ENCODE measurements around the gene ABAT.

ABAT gene

DNA sequence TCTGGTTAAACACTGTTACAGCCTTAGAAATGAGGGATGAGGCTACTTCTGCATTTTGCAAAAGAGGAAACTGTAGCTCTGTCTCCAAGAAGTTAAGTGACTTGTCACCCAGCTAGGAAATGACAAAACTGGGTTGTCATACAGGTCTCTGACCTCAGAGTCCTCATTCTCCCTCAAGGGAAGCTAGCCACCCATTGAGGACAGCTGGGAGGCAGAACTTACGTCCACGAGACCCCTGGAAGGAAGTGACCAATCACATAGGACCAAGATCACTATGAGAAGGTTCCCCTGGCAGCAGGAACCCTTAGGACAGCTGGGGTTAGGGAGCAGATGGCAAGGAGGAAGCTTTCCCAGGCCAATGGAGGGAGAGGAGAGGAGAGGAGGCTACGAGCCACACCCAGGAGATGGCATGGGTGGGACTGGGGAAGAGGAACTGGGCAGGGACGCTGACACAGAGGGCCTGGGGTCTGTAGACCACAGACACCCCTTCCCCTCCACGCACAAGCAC lies 41.7 kb upstream of the ABAT start:
- H3K18ac ChIP-seq (ENCODE audit: low read length): no peak overlapping the region
- H3K4me1 ChIP-seq (ENCODE audit: control insufficient read depth in 2 of 2, insufficient read depth in 1 of 2, low read depth in 1 of 2, low read length in 2 of 2): peaks cover 1 to 4% of the 10 kb centered on the region in 2 donors
- H3K4me2 ChIP-seq (ENCODE audit: insufficient read depth, low read length, poor library complexity, severe bottlenecking): no peak overlapping the region
- no peak overlapping the region for H4K8ac ChIP-seq (ENCODE audit: low read depth, low read length)
- H3K79me1 ChIP-seq (ENCODE audit: low read depth, low read length): no peaks in the 10 kb centered on the region
- no peaks in the 10 kb centered on the region for H3K9me3 ChIP-seq (replicated peaks in 1 of 2; ENCODE audit: control insufficient read depth in 2 of 2, insufficient read depth in 1 of 2, low read depth in 1 of 2, low read length in 2 of 2)
- no peak for DNase-seq (ENCODE audit: low spot score)
- H4K91ac ChIP-seq (ENCODE audit: low read depth, low read length, poor library complexity): no peak overlapping the region
- H3K4me3 ChIP-seq (ENCODE audit: low read length in 2 of 2): no peak overlapping the region
- no peak overlapping the region for H3K23ac ChIP-seq (ENCODE audit: low read depth, low read length, poor library complexity)
- H3K9ac ChIP-seq (ENCODE audit: low read depth, low read length, poor library complexity): no peak overlapping the region
- WGBS, 2 donors (ENCODE audit: extremely low coverage in 2 of 2, insufficient read length in 2 of 2, insufficient replicate concordance in 1 of 2): no CpG with 5 or more reads among the region's 5 CpGs
- no peak overlapping the region for H3K4ac ChIP-seq (ENCODE audit: low read length)
- H3K36me3 ChIP-seq (replicated peaks in 1 of 2; ENCODE audit: control insufficient read depth in 2 of 2, insufficient read depth in 2 of 2, low read length in 2 of 2): peaks cover 55 to 99% of the 10 kb centered on the region in 2 donors
- no peak overlapping the region for H3K14ac ChIP-seq (ENCODE audit: low read length)
- H2AFZ ChIP-seq (ENCODE audit: low read length): no peak overlapping the region
- H3K27ac ChIP-seq (replicated peaks; ENCODE audit: low read length): no peak overlapping the region
- no peak overlapping the region for H2BK15ac ChIP-seq (ENCODE audit: low read length)
- H2BK5ac ChIP-seq (ENCODE audit: low read length): no peak overlapping the region
- H2BK12ac ChIP-seq (ENCODE audit: low read length): no peak overlapping the region
- no peaks in the 10 kb centered on the region for H3K27me3 ChIP-seq (ENCODE audit: control insufficient read depth in 3 of 3, insufficient read depth in 3 of 3, low read depth in 1 of 3, low read length in 3 of 3)
- no peak overlapping the region for H2AK5ac ChIP-seq (ENCODE audit: low read depth, low read length)
- no peak overlapping the region for H2BK120ac ChIP-seq (ENCODE audit: low read depth, low read length)

DNA sequence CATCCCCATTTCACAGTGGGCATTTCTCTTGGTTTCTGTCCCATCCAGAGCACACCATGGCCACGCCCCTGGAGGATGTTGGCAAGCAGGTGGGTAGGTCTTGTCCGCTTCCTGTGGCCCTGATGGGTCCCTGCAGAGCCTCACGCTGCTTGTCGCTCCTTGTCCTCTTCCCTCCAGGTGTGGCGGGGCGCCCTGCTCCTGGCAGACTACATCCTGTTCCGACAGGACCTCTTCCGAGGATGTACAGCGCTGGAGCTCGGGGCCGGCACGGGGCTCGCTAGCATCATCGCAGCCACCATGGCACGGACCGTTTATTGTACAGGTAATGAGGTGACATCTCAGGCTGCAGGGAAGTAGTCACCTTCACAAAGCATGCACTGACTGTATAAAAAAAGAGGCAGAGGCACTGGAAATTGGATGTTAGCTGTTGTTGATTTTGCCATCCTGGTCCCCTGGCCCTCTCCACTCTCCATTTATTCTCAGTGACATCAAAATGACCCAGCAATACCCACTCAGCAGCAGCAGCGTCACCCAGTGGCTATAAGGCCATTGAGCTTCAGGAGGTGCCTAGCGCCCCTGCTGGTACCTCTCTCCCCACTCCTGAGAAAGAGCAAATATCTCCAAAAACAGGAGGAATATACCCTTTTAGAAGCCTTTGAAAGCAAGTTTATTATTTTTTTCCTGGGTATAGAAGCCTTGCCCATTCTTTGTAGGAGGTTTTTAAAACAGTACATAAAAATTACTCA lies 39.3 kb upstream of the ABAT start:
- Histone ChIP-seq H3K9me3 (replicated peaks in 1 of 2; ENCODE audit: control insufficient read depth in 2 of 2, insufficient read depth in 1 of 2, low read depth in 1 of 2, low read length in 2 of 2) (no peaks in the 10 kb centered on the region), H3K4me2 (ENCODE audit: insufficient read depth, low read length, poor library complexity, severe bottlenecking) (no peak overlapping the region)
- DNase-seq (ENCODE audit: low spot score): peak; percentile 43

DNA sequence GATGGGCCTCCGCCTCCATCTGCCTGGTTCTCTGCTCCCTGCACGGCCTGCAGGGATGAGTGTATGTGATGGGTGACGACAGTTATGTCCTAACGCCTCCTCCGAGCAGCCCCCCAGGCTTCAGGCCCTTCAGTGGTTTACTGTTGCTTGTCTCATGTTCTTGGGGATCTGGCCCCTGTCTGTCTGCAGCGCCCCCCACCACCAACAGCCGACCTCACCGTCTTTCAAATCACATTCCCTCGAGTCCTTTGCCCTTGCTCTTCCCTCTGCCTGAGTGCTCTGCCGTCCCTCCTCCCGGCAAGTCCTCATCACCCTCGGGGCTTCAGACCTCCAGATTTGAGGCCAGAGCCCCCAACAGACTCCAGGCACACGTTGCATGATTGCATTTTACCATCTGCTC lies 34.7 kb upstream of the ABAT start:
- Histone ChIP-seq H3K27me3 (ENCODE audit: control insufficient read depth in 3 of 3, insufficient read depth in 3 of 3, low read depth in 1 of 3, low read length in 3 of 3) (no peaks in the 10 kb centered on the region), H4K8ac (ENCODE audit: low read depth, low read length) (no peak overlapping the region), H2BK15ac (ENCODE audit: low read length) (no peak overlapping the region), H3K27ac (replicated peaks; ENCODE audit: low read length) (no peak overlapping the region), H3K18ac (ENCODE audit: low read length) (no peak overlapping the region), H2AK5ac (ENCODE audit: low read depth, low read length) (no peak overlapping the region), H3K9ac (ENCODE audit: low read depth, low read length, poor library complexity) (no peak overlapping the region), H2AFZ (ENCODE audit: low read length) (no peak overlapping the region), H3K4me3 (ENCODE audit: low read length in 2 of 2) (no peak overlapping the region), H2BK5ac (ENCODE audit: low read length) (no peak overlapping the region), H3K4me2 (ENCODE audit: insufficient read depth, low read length, poor library complexity, severe bottlenecking) (no peak overlapping the region), H4K91ac (ENCODE audit: low read depth, low read length, poor library complexity) (no peak overlapping the region), H3K79me1 (ENCODE audit: low read depth, low read length) (no peaks in the 10 kb centered on the region), H2BK12ac (ENCODE audit: low read length) (no peak overlapping the region), H3K23ac (ENCODE audit: low read depth, low read length, poor library complexity) (no peak overlapping the region), H3K4ac (ENCODE audit: low read length) (no peak overlapping the region), H2BK120ac (ENCODE audit: low read depth, low read length) (no peak overlapping the region), H3K14ac (ENCODE audit: low read length) (no peak overlapping the region), H3K36me3 (replicated peaks in 1 of 2; ENCODE audit: control insufficient read depth in 2 of 2, insufficient read depth in 2 of 2, low read length in 2 of 2) (peaks cover 62 to 93% of the 10 kb centered on the region in 2 donors), H3K9me3 (replicated peaks in 1 of 2; ENCODE audit: control insufficient read depth in 2 of 2, insufficient read depth in 1 of 2, low read depth in 1 of 2, low read length in 2 of 2) (peaks cover 0 to 4% of the 10 kb centered on the region in 2 donors), H3K4me1 (ENCODE audit: control insufficient read depth in 2 of 2, insufficient read depth in 1 of 2, low read depth in 1 of 2, low read length in 2 of 2) (no peaks in the 10 kb centered on the region)
- no CpG with 5 or more reads among the region's 13 CpGs for WGBS, 2 donors (ENCODE audit: extremely low coverage in 2 of 2, insufficient read length in 2 of 2, insufficient replicate concordance in 1 of 2)
- no peak for DNase-seq (ENCODE audit: low spot score)

More for the DNA sequence above, 39.3 kb upstream of the ABAT start:
- H2BK5ac ChIP-seq (ENCODE audit: low read length): no peak overlapping the region
- H4K8ac ChIP-seq (ENCODE audit: low read depth, low read length): no peak overlapping the region
- H2BK12ac ChIP-seq (ENCODE audit: low read length): no peak overlapping the region
- H2BK15ac ChIP-seq (ENCODE audit: low read length): no peak overlapping the region
- no peak overlapping the region for H2AFZ ChIP-seq (ENCODE audit: low read length)
- no peak overlapping the region for H2AK5ac ChIP-seq (ENCODE audit: low read depth, low read length)
- no peaks in the 10 kb centered on the region for H3K79me1 ChIP-seq (ENCODE audit: low read depth, low read length)
- no peak overlapping the region for H3K23ac ChIP-seq (ENCODE audit: low read depth, low read length, poor library complexity)
- H3K4me1 ChIP-seq (ENCODE audit: control insufficient read depth in 2 of 2, insufficient read depth in 1 of 2, low read depth in 1 of 2, low read length in 2 of 2): peaks cover 1 to 3% of the 10 kb centered on the region in 2 donors
- no peak overlapping the region for H3K18ac ChIP-seq (ENCODE audit: low read length)
- H3K27ac ChIP-seq (replicated peaks; ENCODE audit: low read length): no peak overlapping the region
- H3K27me3 ChIP-seq (ENCODE audit: control insufficient read depth in 3 of 3, insufficient read depth in 3 of 3, low read depth in 1 of 3, low read length in 3 of 3): no peaks in the 10 kb centered on the region
- no CpG with 5 or more reads among the region's 18 CpGs for WGBS, 2 donors (ENCODE audit: extremely low coverage in 2 of 2, insufficient read length in 2 of 2, insufficient replicate concordance in 1 of 2)
- no peak overlapping the region for H3K4ac ChIP-seq (ENCODE audit: low read length)
- no peak overlapping the region for H4K91ac ChIP-seq (ENCODE audit: low read depth, low read length, poor library complexity)
- no peak overlapping the region for H2BK120ac ChIP-seq (ENCODE audit: low read depth, low read length)
- H3K4me3 ChIP-seq (ENCODE audit: low read length in 2 of 2): no peak overlapping the region
- peaks cover 50 to 98% of the 10 kb centered on the region in 2 donors for H3K36me3 ChIP-seq (replicated peaks in 1 of 2; ENCODE audit: control insufficient read depth in 2 of 2, insufficient read depth in 2 of 2, low read length in 2 of 2)
- no peak overlapping the region for H3K14ac ChIP-seq (ENCODE audit: low read length)
- H3K9ac ChIP-seq (ENCODE audit: low read depth, low read length, poor library complexity): no peak overlapping the region

- H3K14ac ChIP-seq (ENCODE audit: low read length): no peak overlapping the region
- no peak overlapping the region for H3K27ac ChIP-seq (replicated peaks; ENCODE audit: low read length)
- no peak overlapping the region for H3K23ac ChIP-seq (ENCODE audit: low read depth, low read length, poor library complexity)
- H3K4me2 ChIP-seq (ENCODE audit: insufficient read depth, low read length, poor library complexity, severe bottlenecking): no peak overlapping the region
- WGBS, 2 donors (ENCODE audit: extremely low coverage in 2 of 2, insufficient read length in 2 of 2, insufficient replicate concordance in 1 of 2): no CpG with 5 or more reads among the region's 9 CpGs
- no peak overlapping the region for H2BK120ac ChIP-seq (ENCODE audit: low read depth, low read length)
- H3K4ac ChIP-seq (ENCODE audit: low read length): no peak overlapping the region
- H3K4me3 ChIP-seq (ENCODE audit: low read length in 2 of 2): no peak overlapping the region
- H2BK12ac ChIP-seq (ENCODE audit: low read length): no peak overlapping the region
- H4K91ac ChIP-seq (ENCODE audit: low read depth, low read length, poor library complexity): no peak overlapping the region
- no peak overlapping the region for H2AFZ ChIP-seq (ENCODE audit: low read length)
- H3K18ac ChIP-seq (ENCODE audit: low read length): no peak overlapping the region
- H3K27me3 ChIP-seq (ENCODE audit: control insufficient read depth in 3 of 3, insufficient read depth in 3 of 3, low read depth in 1 of 3, low read length in 3 of 3): no peaks in the 10 kb centered on the region
- no peak for DNase-seq (ENCODE audit: low spot score)
- H3K79me1 ChIP-seq (ENCODE audit: low read depth, low read length): no peaks in the 10 kb centered on the region
- H2AK5ac ChIP-seq (ENCODE audit: low read depth, low read length): no peak overlapping the region
- H3K9ac ChIP-seq (ENCODE audit: low read depth, low read length, poor library complexity): no peak overlapping the region
- peaks cover 0 to 4% of the 10 kb centered on the region in 2 donors for H3K9me3 ChIP-seq (replicated peaks in 1 of 2; ENCODE audit: control insufficient read depth in 2 of 2, insufficient read depth in 1 of 2, low read depth in 1 of 2, low read length in 2 of 2)
- H3K36me3 ChIP-seq (replicated peaks in 1 of 2; ENCODE audit: control insufficient read depth in 2 of 2, insufficient read depth in 2 of 2, low read length in 2 of 2): peaks cover 69 to 94% of the 10 kb centered on the region in 2 donors
- no peak overlapping the region for H4K8ac ChIP-seq (ENCODE audit: low read depth, low read length)
- no peak overlapping the region for H2BK15ac ChIP-seq (ENCODE audit: low read length)
- no peaks in the 10 kb centered on the region for H3K4me1 ChIP-seq (ENCODE audit: control insufficient read depth in 2 of 2, insufficient read depth in 1 of 2, low read depth in 1 of 2, low read length in 2 of 2)
- no peak overlapping the region for H2BK5ac ChIP-seq (ENCODE audit: low read length)
Observed at GRCh38 chr16:8641671-8642070, 32.7 kb upstream of the ABAT start.
